GM15510 (cell line): ENCODE results near the gene NMU.

Source experiments
- POLR2A ChIP-seq: IDR thresholded peaks from 3 replicates; pipeline ENCODE4 v1.6.1; 2011; ENCODE audit warnings: borderline replicate concordance; ENCODE audit not compliant: insufficient read length; ENCODE audit errors: extremely low read depth

NMU gene

DNA sequence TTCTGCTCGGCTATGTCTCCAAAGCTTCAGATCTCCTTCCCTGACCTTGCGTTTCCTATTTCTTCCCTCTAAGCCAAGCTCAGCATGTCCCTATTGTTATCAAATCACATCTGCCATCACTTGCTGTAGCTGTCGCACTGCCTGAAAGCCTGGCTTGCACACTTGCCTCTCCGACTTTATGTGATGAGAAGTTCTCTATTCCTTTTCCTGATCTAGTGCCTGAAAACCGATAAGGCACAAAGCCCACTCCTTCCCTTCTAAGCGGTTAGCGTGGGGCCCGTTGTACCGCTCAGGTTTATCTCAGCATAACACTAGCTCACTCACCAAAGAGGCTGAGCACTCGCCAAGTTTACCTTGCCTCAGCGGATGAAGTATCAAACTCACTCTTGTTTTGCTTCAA is 816 bp downstream of the NMU start:
- no peak for TF ChIP-seq POLR2A

DNA sequence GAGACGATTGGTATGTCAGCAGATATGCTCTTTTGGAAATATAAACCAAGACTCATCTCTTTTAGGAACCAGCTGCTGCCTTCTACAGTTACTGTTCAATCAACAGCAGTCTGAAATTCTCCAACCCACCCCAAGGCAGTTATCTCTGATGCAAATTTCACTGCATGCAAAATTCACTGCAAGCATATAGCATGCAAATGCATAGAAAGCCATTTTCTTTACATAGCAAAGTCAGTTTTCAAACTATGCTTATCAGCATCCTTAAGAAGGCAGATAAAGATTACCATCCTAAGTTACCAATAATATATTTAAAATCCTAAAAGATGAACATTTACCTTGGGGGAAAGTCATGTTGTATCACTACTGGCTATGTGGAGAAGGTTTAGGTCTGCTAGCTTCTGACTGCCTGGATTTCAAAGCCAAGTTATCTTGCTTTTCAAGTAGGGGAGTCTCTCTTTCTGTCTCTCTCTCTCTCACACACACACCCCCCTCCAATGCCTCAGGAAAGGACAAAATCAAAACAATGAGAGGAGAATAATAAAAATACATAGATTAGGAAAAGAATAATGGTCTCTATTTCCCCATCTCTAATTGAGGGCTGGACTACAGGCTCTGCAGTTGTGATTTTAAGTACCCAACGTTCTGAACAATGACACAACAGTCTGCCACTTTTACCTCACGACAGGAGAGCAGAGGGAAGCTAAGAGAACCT is 1.5 kb downstream of the NMU start:
- no peak for TF ChIP-seq POLR2A

GRCh38 chr4:55633903-55634302 is 2.2 kb downstream of the NMU start:
- no peak for TF ChIP-seq POLR2A

GRCh38 chr4:55625835-55626234 is 10.3 kb downstream of the NMU start:
- TF ChIP-seq POLR2A, result no peak

DNA sequence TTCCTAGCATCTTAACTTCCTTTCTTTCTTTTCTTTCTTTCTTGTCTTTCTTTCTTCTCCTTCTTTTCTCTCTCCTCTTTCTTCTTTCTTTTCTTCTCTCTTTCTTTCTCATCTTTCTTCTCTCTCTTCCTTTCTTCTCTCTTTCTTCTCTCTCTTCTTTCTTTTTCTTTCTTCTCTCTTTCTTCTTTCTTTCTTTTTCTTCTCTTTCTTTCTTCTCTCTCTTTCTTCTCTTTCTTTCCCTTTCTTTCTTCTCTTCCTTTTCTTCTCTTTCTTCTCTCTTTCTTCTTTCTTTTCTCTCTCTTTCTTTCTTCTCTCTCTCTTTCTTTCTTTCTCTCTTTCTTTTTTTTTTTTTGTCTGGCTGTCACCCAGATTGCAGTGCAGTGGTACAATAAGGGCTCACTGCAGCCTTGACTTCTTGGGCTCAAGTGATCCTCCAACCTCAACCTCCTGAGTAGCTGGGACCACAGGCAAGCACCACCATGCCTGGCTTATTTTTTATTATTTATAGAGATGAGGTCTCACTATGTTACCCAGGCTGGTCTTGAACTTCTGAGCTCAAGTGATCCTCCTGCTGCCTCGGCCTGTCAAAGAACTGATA is 17.5 kb downstream of the NMU start:
- no peak for TF ChIP-seq POLR2A

- TF ChIP-seq POLR2A, result no peak
Measured at GRCh38 chr4:55617587-55618197, 18.4 kb downstream of the NMU start.

DNA sequence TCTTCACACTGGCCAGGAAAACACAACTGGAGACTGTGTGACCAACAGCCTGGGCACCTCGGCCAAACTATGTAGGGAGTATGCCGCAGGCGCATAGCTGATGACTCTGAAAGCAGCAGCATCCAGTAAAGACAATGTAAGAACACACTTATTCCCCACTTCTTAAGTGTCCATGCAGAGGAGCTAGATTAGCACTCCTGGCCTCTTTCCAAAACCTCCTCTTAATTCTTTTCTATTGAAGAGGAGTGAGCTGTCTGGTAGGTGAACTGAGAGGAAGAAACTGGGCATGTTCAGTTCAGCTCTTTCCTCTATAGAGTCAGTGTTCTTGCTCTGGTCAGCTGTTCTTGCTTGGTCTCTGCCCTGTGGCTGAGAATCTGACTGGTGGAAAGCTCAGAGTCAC is 21.1 kb downstream of the NMU start:
- TF ChIP-seq POLR2A, result no peak

DNA sequence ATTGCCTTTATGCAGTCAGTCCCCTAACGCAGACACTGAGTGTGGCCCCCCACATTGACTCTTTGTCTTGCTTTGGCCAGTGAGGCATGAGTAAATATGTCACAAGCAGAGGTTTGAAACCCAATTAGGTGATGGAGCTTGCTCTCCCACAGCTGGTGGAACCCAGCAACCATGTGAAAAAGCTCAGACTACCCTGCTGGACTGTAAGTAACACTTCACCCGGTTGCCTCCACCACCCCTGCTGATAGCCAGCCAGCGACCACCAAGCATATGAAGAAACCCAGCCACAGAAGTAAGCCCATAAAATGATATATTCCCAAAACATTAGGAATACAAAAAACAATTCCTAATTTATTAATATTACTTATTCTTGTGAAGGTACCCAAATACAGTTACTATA is 22.5 kb downstream of the NMU start:
- TF ChIP-seq POLR2A, result no peak

DNA sequence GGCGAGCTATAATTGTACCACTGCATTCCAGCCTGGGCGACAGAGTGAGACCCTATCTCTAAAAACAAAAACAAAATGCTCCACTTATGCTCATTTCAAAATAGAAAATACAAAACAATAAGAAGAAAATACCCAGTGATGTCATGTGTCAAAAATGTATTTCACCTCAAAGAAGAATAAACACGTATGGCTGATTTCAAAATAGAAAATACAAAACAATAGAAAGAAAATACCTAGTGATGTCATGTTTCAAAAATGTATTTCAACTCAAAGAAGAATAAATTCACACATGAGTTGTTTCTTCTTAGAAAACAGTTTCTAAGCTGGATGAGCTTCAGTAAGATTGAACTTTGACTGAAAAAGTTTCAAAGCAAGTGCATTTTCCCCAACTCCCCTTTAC is 23.8 kb downstream of the NMU start:
- no peak for TF ChIP-seq POLR2A

- no peak for TF ChIP-seq POLR2A
Measured at GRCh38 chr4:55611358-55612059, 24.6 kb downstream of the NMU start.

DNA sequence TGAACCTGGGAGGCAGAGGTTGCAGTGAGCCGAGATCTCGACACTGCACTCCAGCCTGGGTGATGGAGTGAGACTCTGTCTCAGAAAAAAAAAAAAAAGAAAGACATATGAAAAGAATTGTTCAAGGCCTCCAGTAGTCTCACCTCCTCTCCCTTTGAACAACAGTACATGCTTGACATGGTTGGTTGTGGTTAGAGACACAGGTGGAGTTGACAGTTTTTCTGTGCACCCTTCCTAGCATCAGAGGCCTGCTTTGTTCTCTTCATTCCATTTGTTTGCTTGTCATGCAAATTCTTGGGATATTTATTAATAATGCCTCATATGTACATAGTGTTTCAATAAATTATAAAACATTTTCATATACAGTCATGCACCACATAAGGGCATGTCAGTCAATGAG is 25.7 kb downstream of the NMU start:
- no peak for TF ChIP-seq POLR2A

GRCh38 chr4:55609393-55609866 is 26.7 kb downstream of the NMU start:
- TF ChIP-seq POLR2A, result no peak

- TF ChIP-seq POLR2A, result no peak
Measured at GRCh38 chr4:55608591-55608990, 27.5 kb downstream of the NMU start.

DNA sequence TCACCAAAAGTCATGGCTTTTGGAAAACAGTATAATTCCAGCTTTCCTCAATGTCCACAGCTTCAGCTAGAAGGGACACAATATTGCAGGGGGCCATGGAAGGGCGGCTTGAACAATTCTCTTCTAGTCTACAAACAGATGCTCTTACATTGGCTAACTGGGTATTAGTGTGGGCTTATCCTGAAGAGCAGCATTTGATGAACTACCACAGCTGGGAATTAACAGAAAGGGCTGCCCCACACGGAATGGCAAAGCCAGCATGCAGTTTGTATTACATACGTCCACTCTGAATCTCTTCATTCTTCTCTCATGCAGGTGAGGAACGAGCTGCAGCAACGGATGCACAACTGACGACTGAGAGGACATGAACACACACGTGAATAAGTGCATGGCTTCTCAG is 31.1 kb downstream of the NMU start:
- TF ChIP-seq POLR2A, result no peak

DNA sequence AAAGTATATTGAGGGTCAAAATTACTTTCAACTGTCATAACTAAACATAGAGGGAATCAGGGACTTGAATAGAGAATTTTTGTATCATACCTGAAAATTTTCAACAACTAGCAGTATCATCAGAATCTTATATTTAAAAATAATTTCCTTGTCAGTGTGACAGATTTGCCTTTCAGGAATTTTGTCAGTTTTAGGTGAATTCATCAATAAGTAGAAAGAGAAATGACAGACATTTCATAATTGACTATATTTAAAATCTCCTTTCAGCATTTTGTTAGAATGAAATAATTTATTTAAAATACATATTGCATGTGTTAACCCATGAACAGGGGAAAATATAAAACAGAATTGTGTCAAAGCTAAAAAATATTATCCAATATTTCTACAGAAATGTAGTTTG is 35.5 kb downstream of the NMU start:
- TF ChIP-seq POLR2A, result no peak

- no peak for TF ChIP-seq POLR2A
Measured at GRCh38 chr4:55598641-55599040, 37.5 kb downstream of the NMU start.

- TF ChIP-seq POLR2A, result no peak
Measured at GRCh38 chr4:55592014-55592413, 44.1 kb downstream of the NMU start, which contains the start of gene PDCL2. Gene PDCL2, minus strand, starts transcription at chr4:55592245. Its CDS starts 136 bp downstream, at chr4:55592109.
